Fibroblast of pulmonary artery (primary cell): Measurements from ENCODE around the gene NUP153.

Experiments
- DNase-seq: peaks from one replicate; pipeline ENCODE4 v3.0.0-alpha.2; 2010; ENCODE audit warnings: low read depth
- H3K4me3 ChIP-seq: replicated peaks from 2 replicates; pipeline ENCODE4 v1.5.1; 2011; ENCODE audit warnings: low read depth, mild to moderate bottlenecking, control low read depth, low read length, moderate library complexity
- TF ChIP-seq, protein P1 (sequence below): IDR thresholded peaks from 2 replicates; pipeline ENCODE4 v1.5.1; 2011; ENCODE audit warnings: mild to moderate bottlenecking, control low read depth, low read length, inconsistent platforms; ENCODE audit errors: missing control alignments

The NUP153 gene

DNA sequence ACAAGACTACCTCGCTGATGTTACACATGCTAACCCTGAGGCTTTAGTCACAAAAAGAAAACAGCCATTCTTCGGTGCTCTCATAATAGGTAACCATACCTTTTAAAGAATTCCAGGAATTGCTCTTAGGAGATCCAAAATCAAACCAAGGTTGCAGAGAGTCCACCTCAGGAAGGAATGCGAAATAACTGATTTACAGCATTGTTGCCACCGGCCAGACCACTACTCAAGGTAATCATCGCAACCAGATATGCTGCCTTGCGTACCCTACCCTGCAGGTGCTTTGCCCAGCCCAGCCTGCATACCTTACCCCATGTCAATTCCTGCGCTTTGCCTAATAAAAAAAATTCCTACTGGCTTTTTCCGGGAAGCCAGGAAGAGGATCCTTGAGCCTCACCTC, 27.0 kb downstream of the NUP153 start:
- TF ChIP-seq, protein P1, sequence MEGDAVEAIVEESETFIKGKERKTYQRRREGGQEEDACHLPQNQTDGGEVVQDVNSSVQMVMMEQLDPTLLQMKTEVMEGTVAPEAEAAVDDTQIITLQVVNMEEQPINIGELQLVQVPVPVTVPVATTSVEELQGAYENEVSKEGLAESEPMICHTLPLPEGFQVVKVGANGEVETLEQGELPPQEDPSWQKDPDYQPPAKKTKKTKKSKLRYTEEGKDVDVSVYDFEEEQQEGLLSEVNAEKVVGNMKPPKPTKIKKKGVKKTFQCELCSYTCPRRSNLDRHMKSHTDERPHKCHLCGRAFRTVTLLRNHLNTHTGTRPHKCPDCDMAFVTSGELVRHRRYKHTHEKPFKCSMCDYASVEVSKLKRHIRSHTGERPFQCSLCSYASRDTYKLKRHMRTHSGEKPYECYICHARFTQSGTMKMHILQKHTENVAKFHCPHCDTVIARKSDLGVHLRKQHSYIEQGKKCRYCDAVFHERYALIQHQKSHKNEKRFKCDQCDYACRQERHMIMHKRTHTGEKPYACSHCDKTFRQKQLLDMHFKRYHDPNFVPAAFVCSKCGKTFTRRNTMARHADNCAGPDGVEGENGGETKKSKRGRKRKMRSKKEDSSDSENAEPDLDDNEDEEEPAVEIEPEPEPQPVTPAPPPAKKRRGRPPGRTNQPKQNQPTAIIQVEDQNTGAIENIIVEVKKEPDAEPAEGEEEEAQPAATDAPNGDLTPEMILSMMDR, result no peak
- DNase-seq, result no peak
- H3K4me3 ChIP-seq, result no peak overlapping the region

DNA sequence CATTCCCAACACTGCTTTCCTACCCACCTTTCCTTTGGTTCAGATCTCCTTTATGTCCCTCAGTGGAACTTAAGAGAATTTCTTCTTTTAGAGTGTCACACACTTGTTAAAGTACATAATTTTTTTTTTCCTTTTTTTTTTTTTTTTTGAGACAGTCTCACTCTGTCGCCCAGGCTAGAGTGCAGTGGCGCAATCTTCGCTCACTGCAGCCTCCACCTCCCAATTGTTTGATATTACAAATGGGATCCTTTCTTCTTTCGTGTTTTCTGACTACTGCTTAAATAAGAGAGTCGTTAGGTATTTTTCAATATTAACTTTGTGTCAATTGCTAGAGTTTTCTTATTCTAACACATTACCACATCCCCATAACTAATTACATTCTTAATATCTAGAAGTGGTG, 29.1 kb downstream of the NUP153 start:
- TF ChIP-seq, protein P1, result no peak
- no peak overlapping the region for H3K4me3 ChIP-seq
- no peak for DNase-seq

DNA sequence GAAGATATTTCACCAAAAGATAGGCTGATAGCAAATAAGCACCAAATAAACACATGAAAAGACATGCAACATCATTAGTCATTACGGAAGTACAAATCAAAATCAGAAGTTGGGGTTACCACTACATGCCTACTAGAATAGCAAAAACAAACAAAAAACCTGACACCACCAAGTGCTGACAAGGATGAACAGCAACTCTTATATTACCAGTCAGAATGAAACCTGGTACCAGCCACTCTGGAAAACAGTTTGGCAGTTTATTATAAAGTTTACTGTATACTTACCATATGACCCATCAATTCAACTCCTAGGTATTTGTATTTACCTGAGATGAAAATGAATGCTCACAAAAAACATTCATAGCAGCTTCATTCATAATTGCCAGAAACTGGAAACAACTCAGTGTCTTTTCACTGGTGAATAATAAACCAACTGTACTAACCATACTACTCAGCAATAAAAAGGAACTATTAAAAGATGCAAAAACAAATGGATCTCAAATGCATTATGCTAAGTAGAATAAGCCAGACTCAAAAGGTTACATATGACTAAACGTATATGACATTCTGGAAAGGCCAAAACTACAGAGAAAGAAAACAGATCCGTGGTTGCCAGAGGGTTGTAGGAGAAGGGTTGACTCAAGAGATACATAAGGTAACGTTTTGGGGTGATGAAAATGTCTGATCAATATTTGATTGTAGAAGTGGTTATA, 33.0 kb downstream of the NUP153 start:
- no peak overlapping the region for H3K4me3 ChIP-seq
- DNase-seq, result no peak

DNA sequence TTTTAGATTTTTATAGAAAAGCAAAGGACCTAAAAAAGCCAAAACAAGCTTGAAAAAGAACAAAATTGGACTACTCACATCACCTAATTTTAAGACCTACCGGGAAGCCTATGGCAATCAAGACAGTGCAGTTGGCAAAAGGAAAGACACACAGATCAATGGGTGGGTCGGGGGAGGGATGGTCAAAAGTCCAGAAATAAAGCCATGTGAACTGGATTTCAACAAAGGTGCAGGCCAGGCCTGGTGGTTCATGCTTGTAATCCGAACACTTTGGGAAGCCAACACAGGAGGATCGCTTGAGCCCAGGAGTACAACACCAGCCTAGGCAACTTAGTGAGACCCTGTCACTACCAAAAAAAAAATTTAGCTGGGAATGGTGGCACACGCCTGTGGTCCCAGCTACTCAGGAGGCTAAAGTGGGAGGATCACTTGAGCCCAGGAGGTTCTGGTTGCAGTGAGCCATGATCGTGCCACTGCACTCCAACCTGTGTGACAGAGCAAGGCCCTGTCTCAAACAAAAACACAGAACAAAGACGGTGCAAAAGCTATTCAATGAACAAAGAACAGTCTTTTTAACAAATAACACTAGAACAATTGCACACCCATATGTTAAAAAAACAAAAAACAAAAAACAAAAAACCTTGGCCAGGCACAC, 34.5 kb downstream of the NUP153 start:
- no peak overlapping the region for H3K4me3 ChIP-seq
- TF ChIP-seq, protein P1, result no peak
- no peak for DNase-seq

More for the DNA sequence above, 33.0 kb downstream of the NUP153 start:
- TF ChIP-seq, protein P1, result no peak

DNA sequence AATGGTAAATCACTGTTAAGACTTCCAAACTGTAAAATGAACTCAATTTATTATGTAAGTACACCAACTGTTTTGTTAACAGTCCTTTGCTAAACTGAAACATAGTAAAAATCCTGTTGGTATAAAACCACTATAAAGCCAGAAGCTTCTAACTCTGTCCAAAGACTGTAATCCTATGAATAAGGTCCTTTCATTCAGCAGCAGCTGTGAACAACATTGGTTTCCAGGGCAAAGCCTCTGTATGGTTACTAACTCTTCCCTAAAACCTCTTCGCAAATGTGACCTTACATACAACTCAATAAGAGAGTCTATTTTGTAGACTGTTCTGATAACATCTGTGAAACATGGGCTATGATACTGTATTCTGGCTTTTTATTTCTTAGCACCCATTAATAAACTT, 40.1 kb downstream of the NUP153 start:
- no peak overlapping the region for H3K4me3 ChIP-seq
- TF ChIP-seq, protein P1, result no peak
- DNase-seq, result no peak

DNA sequence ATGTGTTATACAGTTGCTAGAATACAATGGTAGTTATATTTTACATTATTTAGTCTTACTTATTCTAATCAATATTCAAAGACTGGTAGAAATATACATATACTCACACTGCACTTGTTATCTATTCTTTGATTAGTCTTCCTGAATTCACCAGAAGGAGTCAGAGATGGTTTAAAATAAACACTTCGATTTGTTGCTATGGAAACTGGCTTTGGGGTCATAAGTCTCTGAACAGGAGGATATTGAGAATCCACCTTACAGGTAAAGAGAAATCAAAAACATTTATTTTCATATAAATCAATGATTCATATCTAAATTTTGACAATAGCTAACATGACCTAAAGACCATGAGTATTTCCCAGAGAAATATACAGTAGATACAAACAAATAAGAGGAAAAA, 41.6 kb downstream of the NUP153 start:
- TF ChIP-seq, protein P1, result no peak
- no peak for DNase-seq
- no peak overlapping the region for H3K4me3 ChIP-seq

DNA sequence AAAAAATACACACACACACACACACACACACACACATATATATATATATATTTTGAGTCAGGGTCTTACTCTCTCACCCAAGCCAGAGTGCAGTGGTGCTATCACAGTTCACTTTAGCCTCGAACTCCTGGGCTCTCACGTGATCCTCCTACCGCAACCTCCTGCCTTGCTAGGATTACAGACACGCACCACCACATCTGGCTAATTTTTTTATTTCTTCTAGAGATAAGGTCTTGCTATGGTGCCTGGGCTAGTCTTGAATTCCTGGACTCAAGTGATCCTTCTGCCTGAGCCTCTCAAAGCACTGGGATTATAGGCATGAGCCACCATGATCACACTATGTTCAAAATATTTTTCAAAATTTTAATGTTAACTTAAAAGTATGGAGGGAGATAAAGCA, 43.5 kb downstream of the NUP153 start:
- no peak for DNase-seq
- TF ChIP-seq, protein P1, result no peak

More for the DNA sequence above, 43.5 kb downstream of the NUP153 start:
- H3K4me3 ChIP-seq, result no peak overlapping the region
